ENCODE measurements around the gene ZNF827.

GRCh38 chr4:145732001-145732815 lies 206.4 kb downstream of the ZNF827 start:
- TF ChIP-seq CTCF (IDR thresholded peaks at IDR 0.05), result no peak
- no peak for TF ChIP-seq POLR2A (IDR thresholded peaks at IDR 0.05)
